NCI-H1694 treated with DMSO at 0.1 percent for 48 hours (cell line): Measurements from ENCODE around the gene GNB5.
A peak's percentile ranks its signal among the peaks of the same experiment; 100 is the strongest.
"Not testable (repeated sequence)": the region's sequence is repeated elsewhere in the genome, so short reads cannot be mapped to it uniquely, and the experiment has no call there.

ENCODE experiments used
- DNase-seq: peaks from one replicate; lab custom pipeline; 2025; lab: John Stamatoyannopoulos, UW

GNB5 gene

DNA sequence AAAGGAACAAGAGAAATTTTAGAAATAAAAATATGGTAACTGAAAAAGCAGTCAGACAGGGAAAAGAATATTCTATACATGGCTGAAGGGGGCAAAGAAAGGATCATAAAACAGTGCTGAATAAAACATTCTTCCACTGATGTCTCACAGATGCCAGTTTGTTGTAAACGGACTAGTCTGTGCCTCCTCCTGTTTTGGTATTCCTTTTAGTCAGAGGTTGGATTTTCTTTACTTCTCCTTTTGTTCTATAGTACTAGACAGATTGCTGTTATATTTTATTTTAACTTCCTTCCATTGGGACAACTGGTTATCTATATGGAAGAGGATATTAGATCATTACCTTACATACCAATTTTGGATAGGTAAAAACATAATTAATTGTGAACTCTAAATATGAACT lies 16.0 kb upstream of the GNB5 start:
- no peak for DNase-seq

- DNase-seq = no peak
Measured at GRCh38 chr15:52206446-52206845, 15.3 kb upstream of the GNB5 start.

GRCh38 chr15:52204657-52205056 lies 13.5 kb upstream of the GNB5 start:
- DNase-seq = no peak

DNA sequence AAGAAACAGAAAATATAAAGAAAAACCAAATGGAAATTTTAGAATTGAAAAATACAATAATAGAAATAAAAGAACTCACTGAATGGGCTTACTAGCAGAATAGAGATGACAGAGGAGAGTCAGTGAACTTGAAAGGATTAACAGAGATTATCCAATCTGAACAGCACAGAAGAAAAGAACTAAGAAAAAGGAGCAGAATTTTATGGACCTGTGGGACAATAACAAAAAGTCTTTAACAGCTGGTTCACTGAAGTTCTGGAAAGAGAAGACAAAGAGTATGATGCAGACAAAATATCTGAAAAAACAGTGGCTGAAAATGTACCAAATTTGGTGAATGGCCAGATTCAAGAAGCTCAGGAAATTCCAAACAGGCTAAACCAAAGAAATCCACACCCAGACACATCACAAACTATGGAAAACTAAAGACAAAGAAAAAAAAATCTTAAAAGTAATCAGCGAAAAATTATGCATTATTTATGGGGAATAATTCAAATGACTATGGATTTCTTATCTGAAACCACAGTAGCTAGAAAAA lies 9.7 kb upstream of the GNB5 start:
- DNase-seq = no peak

DNA sequence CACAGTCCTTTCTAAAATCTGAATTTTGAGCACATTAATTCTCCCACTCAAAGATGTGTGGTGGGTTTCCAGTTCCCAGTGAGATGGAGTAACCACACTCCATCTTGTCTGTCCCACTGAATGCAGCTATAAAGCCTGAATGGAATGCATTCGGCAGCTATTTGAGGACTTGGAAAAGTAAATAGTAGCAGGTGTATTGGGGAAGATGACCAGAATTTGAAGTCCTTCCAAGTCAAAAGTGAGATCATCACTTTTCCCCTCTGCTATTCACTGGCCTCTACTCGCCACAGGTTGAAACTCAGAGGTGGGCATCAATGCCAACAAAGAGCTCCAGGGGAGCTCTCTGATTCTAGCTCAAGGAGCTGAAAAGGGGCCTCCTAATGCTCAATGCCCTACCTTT lies 8.1 kb upstream of the GNB5 start:
- DNase-seq = no peak

- DNase-seq = no peak
Measured at GRCh38 chr15:52196891-52197290, 5.7 kb upstream of the GNB5 start.

GRCh38 chr15:52193791-52194190 lies 2.6 kb upstream of the GNB5 start:
- DNase-seq = no peak

- no peak for DNase-seq
Measured at GRCh38 chr15:52193321-52193720, 2.1 kb upstream of the GNB5 start.

DNA sequence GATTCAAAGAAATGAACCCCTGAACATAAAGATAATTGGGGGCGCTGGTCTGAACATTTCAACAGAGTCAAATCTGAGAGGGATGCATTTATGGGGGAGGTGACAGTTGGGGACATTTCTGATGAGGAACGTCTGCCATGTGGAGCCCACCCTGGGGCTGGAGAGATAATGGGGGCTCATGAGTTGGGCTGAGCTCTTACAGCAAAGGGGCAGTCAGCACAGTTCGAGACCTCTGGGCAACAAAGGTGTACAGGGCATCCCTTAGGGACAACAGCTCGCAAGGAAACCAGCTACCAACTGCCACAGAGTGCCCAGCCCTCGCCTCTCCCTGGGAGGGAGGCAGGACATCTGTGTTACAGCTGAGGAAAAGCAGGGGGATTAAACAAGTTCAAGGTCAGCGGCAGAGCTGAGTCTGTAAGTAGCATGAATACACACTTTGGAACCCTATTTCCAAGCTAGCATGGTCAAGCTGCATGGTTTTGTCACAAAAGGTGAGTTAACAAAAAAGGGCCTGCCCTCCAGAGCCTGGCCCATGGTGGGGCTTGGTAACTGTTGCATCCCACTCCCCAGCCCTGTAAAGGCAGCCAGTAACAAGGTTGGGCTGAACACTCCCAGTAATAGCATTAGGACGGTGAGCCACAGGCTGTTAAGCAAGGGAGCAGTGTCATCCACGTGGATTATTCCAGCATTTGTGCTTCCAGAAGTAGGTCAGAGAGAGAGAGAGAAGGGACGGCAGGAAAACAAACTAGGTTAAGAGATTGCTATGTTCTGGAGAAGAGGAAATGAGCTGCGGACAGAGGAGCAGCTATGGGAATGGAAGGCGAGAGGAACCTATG lies 4.3 kb downstream of the GNB5 start:
- DNase-seq = no peak

- no peak for DNase-seq
Measured at GRCh38 chr15:52185151-52185561, 6.0 kb downstream of the GNB5 start.

DNA sequence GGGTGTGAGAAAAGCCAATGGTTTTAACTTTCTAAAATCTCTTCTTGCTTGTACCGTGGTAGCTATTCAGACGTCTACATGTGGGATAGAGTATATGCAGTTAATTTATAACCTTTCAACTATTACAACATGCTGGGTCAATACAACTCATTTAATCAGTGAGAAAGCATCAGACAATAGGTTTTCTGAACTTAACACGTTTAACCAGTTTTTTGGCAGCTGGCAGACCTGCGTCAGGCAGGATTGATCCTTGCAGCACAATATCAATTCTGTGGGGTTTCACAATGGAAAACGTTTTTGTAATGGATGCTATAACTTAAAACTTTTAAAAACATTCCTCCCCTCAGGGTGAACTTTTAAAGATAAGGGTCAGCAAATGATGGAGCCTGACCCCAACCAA lies 6.5 kb downstream of the GNB5 start:
- DNase-seq = no peak

DNA sequence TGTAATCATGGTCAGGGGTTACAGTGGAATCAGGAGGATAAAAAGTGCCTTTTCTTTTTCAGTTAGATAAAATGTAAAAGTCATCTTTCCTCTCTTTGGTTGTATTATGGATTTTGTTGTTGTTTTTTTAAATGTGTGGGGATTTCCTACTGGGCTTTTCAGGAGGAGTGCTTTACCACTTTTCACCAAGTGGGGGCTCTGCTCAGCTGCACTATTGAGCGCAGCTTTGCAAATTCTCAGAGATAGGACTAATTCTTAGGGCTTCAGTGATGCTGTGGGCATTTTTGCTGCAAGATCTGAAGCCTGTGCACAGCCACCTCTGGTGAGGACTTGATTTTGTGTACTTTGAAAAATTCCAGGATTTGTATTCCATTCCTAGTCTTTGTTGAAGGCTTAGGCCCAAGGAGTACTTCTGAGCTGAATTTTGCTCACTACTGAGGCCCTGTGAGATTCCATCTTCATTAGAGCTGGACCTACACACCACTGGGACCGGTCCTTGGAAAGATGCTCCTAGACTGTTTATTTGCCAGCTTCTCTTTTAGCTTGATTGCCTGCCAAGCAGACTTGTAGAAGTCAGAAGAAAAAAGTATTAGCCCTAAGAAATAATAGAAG lies 7.5 kb downstream of the GNB5 start:
- DNase-seq = peak; percentile 12

- DNase-seq = no peak
Measured at GRCh38 chr15:52181938-52182780, 9.0 kb downstream of the GNB5 start.

- DNase-seq = no peak
Measured at GRCh38 chr15:52180851-52181450, 10.2 kb downstream of the GNB5 start.

DNA sequence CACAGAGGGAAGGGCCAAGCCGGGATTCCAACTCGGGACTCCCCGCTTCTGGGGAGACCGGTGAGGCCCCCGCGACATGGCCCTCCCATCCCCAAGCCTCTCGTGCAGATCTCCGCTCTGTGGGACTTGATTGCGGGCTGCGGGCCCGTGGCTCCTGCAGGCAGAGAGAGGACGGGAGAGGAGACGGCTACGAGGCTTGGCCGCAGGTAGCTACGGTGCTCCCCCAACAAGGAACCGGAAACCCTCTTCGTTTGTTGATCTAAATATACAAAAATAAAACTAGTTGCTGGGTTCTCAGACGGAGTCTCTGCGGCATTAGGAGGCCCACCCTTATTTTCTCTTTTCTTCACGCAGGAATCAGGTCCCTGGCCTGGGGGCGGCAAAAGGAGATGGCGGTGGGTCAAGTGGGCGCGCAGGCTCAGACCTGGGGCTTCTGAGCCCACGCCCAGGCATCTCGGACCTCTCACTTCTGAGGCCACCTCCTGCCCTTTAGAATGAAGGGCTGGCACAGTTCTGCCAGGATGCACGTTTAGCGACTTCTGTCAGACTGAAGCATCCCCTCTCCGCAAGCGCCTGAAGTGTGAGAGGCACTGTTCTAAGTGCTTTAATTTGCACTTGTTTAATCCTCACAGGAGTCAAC lies 10.9 kb downstream of the GNB5 start:
- DNase-seq = no peak

DNA sequence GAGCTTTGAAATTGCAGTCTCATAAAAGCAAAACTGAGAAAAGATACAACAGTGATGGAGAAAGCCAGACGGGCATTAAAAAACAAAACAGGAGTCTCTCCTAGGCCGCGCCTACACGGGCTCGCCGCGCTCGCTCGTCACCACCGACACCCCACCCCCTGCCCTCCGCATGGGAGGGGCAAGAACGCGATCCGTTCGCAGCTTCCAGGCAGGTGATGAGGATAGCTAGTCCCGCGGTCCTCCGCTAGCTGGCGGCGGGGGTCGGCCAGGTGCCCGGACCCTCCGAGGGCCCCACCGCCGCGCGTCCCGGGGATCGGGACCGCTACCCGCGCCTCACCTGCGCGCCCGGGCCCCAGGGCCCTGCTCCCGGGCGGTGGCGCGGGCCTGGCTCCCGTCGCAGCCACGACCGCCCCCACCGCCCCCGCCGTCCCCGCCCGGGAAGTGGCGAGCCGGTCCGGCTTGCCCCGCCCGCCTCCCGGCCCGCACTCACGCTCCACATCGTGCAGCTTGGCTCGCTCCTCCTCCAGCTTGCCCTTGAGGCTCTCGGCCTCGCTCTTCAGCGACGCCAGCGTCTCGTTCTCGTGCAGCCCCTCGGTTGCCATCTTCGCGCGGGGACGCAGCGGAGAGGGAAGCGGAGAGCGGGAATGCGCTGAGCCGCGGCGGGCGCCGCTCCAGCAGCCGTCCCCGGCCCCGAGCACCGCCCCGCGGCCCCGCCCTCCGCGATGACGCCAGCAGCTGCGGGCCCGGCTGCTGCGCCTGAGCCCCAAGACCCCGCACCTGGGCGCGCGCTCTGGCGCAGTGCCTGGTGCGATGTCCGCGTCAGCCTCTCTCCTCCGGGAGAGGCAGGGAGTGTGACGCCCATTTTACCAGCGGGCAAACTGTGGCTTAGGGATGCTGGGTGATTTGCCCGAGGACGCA lies 11.7 kb downstream of the GNB5 start:
- peak; percentile 51 for DNase-seq

GRCh38 chr15:52178765-52179164 lies 12.4 kb downstream of the GNB5 start:
- DNase-seq = no peak

GRCh38 chr15:52172869-52173268 lies 18.3 kb downstream of the GNB5 start:
- no peak for DNase-seq

DNA sequence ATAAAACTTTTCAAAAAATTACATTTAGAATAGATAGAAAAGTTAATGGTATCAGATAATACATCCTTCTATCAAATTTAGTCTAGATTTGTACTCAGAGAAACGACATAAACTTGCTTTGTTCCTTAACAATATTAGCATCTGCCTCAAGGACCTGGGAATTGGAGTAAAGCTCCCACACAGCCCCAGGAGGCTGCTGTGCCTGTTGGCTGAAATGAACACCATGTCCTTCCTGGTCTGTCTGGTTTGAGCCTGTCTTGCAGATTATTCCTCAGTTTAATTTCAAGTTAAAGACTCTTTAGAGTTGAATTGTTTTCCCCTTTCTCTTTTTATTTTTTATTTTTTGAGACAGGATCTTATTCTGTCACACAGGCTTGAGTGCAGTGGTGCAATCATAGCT lies 19.4 kb downstream of the GNB5 start:
- DNase-seq = no peak

DNA sequence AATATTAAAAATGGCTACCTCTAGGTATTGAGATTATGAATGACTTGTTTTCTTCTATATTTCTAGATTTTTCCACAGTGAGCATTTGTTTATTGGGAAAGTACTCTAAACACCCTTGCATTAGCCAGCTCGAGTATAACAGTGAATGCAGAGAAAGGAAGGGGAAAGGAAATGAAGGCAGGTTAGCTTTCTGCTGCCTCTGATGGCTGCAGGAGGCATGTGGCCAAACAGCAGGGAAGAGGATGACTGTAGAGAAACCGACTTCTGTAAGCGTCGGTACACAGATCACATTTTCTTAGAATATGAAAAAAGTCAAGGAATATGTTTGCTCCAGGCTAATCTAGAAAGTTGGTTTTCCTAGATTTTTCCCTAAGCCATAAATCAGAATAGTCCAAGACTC lies 19.8 kb downstream of the GNB5 start:
- no peak for DNase-seq

GRCh38 chr15:52170199-52170598 lies 21.0 kb downstream of the GNB5 start:
- DNase-seq = not testable (repeated sequence)
